ENCODE data around the gene OLFML1. TPM values are rescaled to one million over a fixed set of nuclear protein-coding genes. Genes with fewer than 3 reads are reported as not detected.

OLFML1 gene
- total and polyA plus RNA-seq, 10 of the 15 experiments (the other 5 are each of a cell fraction or from before 2014, with no cell fraction given), result 0.04 to 0.71 (median 0.21) TPM; not detected in 6

GRCh38 chr11:7449211-7449840, 36.0 kb upstream of the OLFML1 start:
- H3K9ac ChIP-seq (ENCODE audit: control insufficient read depth, insufficient read depth, low read length), result no peak overlapping the region
- ChIA-PET POLR2A (interaction anchor here (0.7 kb wide), 2 partner anchors 53 to 71 kb away, joined by 5 to 8 read pairs; no protein-coding TSS in a partner anchor), RAD21 (ENCODE audit: unreplicated experiment) (interaction anchor here (1.6 kb wide), 1 partner anchor 63 kb away, joined by 4 read pairs; no protein-coding TSS in a partner anchor), CTCF (interaction anchor here (0.6 to 1.7 kb wide), 2 partner anchors 9 to 305 kb away, joined by 4 to 6 read pairs; no protein-coding TSS in a partner anchor), SMC1A (ENCODE audit: uncharacterized antibody, unreplicated experiment) (interaction anchor here (1.3 to 3.6 kb wide), 5 partner anchors 8 to 111 kb away, joined by 3 to 21 read pairs (median 10); partner anchors contain the start of gene PPFIBP2)
- intact Hi-C loops (cut with micrococcal nuclease; ENCODE audit: unreplicated experiment) (no loop called here), in situ Hi-C loops (cut with MboI) (no loop called here)
- H4K20me1 ChIP-seq (ENCODE audit: control insufficient read depth, insufficient read depth), result no peaks in the 10 kb centered on the region
- no peak for FAIRE-seq
- no peak overlapping the region for H2AFZ ChIP-seq (ENCODE audit: control insufficient read depth, low read depth, low read length)
- no peaks in the 10 kb centered on the region for H3K4me1 ChIP-seq (ENCODE audit: control insufficient read depth, insufficient read depth, low read length)
- H3K27me3 ChIP-seq (replicated peaks in 1 of 2; ENCODE audit: control insufficient read depth in 2 of 2, insufficient read depth in 2 of 2, low read length in 1 of 2), result no peaks in the 10 kb centered on the region
- peak; percentile 69 for ATAC-seq
- H3K9me3 ChIP-seq (replicated peaks; ENCODE audit: control insufficient read depth, insufficient read depth, low read length), result no peaks in the 10 kb centered on the region
- TF ChIP-seq IKZF1 (conservative IDR thresholded peaks at IDR 0.05) (peak; percentile 47; the same call in 1 of the 2 replicates), IKZF2 (IDR thresholded peaks at IDR 0.05) (peak; percentile 24 to 30; a peak in 2 of 4 replicates), BCL11A (IDR thresholded peaks at IDR 0.05; ENCODE audit: low read depth, low read length) (no peak)
- no peak for DNase-seq (ENCODE audit: low read depth, low spot score)
- H3K4me2 ChIP-seq (ENCODE audit: control insufficient read depth, insufficient read depth), result no peak overlapping the region
- no peaks in the 10 kb centered on the region for H3K36me3 ChIP-seq (ENCODE audit: control insufficient read depth in 2 of 2, insufficient read depth in 2 of 2, low read length in 1 of 2)
- H3K4me3 ChIP-seq, result no peak overlapping the region
- no TSS peak for BruUV-seq (replicated peaks)
- H3K27ac ChIP-seq (ENCODE audit: control insufficient read depth, insufficient read depth), result no peak overlapping the region
- H3K79me2 ChIP-seq (ENCODE audit: control insufficient read depth, insufficient read depth, low read length), result no peaks in the 10 kb centered on the region
- 90% methylated on average over 2 of the region's 3 CpGs for WGBS (ENCODE audit: insufficient coverage, insufficient replicate concordance, low lambda C conversion rate, missing lambda C conversion rate)

GRCh38 chr11:7449841-7450214, 35.5 kb upstream of the OLFML1 start:
- ATAC-seq, result no peak
- FAIRE-seq, result no peak
- H3K4me3 ChIP-seq, result no peak overlapping the region
- no peaks in the 10 kb centered on the region for H3K36me3 ChIP-seq (ENCODE audit: control insufficient read depth in 2 of 2, insufficient read depth in 2 of 2, low read length in 1 of 2)
- SMC1A ChIA-PET (ENCODE audit: uncharacterized antibody, unreplicated experiment), result interaction anchor here (0.8 to 3.6 kb wide), 8 partner anchors 8 to 216 kb away, joined by 3 to 21 read pairs (median 4); partner anchors contain the start of gene PPFIBP2
- DNase-seq (ENCODE audit: low read depth, low spot score), result no peak
- H3K9ac ChIP-seq (ENCODE audit: control insufficient read depth, insufficient read depth, low read length), result no peak overlapping the region
- intact Hi-C loops (cut with micrococcal nuclease; ENCODE audit: unreplicated experiment), result no loop called here
- in situ Hi-C loops (cut with MboI), result no loop called here
- no peak overlapping the region for H3K4me2 ChIP-seq (ENCODE audit: control insufficient read depth, insufficient read depth)
- POLR2A ChIA-PET, result no interaction called here
- H3K27me3 ChIP-seq (replicated peaks in 1 of 2; ENCODE audit: control insufficient read depth in 2 of 2, insufficient read depth in 2 of 2, low read length in 1 of 2), result no peaks in the 10 kb centered on the region
- no peak overlapping the region for H3K27ac ChIP-seq (ENCODE audit: control insufficient read depth, insufficient read depth)
- H3K79me2 ChIP-seq (ENCODE audit: control insufficient read depth, insufficient read depth, low read length), result no peaks in the 10 kb centered on the region
- WGBS (ENCODE audit: insufficient coverage, insufficient replicate concordance, low lambda C conversion rate, missing lambda C conversion rate), result 70% methylated on average over 4 of the region's 4 CpGs
- RAD21 ChIA-PET (ENCODE audit: unreplicated experiment), result interaction anchor here (1.4 to 1.6 kb wide), 2 partner anchors 10 to 63 kb away, joined by 3 to 4 read pairs; no protein-coding TSS in a partner anchor
- BruUV-seq (replicated peaks), result no TSS peak
- CTCF ChIA-PET, result interaction anchor here (0.8 to 1.7 kb wide), 3 partner anchors 9 to 13 kb away, joined by 3 to 6 read pairs (median 4); no protein-coding TSS in a partner anchor
- H4K20me1 ChIP-seq (ENCODE audit: control insufficient read depth, insufficient read depth), result no peaks in the 10 kb centered on the region
- H3K4me1 ChIP-seq (ENCODE audit: control insufficient read depth, insufficient read depth, low read length), result no peaks in the 10 kb centered on the region
- H3K9me3 ChIP-seq (replicated peaks; ENCODE audit: control insufficient read depth, insufficient read depth, low read length), result no peaks in the 10 kb centered on the region
- H2AFZ ChIP-seq (ENCODE audit: control insufficient read depth, low read depth, low read length), result no peak overlapping the region
- TF ChIP-seq MEF2B (IDR thresholded peaks at IDR 0.05; ENCODE audit: partially characterized antibody, poor library complexity, severe bottlenecking) (no peak), NFIC (IDR thresholded peaks at IDR 0.05; ENCODE audit: low read depth, low read length) (no peak), ZNF592 (IDR thresholded peaks at IDR 0.05) (no peak), MYC (IDR thresholded peaks at IDR 0.05; ENCODE audit: insufficient read depth, insufficient read length, insufficient replicate concordance, low read length, severe bottlenecking) (no peak), ELK1 (IDR thresholded peaks at IDR 0.05; ENCODE audit: low read depth, low read length) (no peak), NFXL1 (IDR thresholded peaks at IDR 0.05; ENCODE audit: borderline replicate concordance) (no peak), EP300 (IDR thresholded peaks at IDR 0.05; ENCODE audit: borderline replicate concordance in 1 of 2, control insufficient read depth in 1 of 2, low read depth in 2 of 2, low read length in 2 of 2) (no peak), NBN (IDR thresholded peaks at IDR 0.05) (no peak)
